SK-N-SH treated with all-trans-retinoic acid at 6 μM for 48 hours (cell line): ENCODE results near the gene CAPN13.

ENCODE experiments used
- ARNTL ChIP-seq: fragments of 450-650 bp; formaldehyde crosslinking; IDR thresholded peaks from 2 replicates; pipeline ENCODE4 v1.5.0; 2020; ENCODE audit warnings: low read depth, mild to moderate bottlenecking, moderate library complexity, borderline replicate concordance
- BACH2 ChIP-seq: fragments of 250-450 bp; sonication (Bioruptor Pico); IDR thresholded peaks from 2 replicates; pipeline ENCODE4 v1.9.0; 2021; ENCODE audit warnings: mild to moderate bottlenecking, borderline replicate concordance
- CSDC2 ChIP-seq: fragments of 250-450 bp; sonication (Bioruptor Pico); IDR thresholded peaks from 2 replicates; pipeline ENCODE4 v1.5.0; 2020; ENCODE audit warnings: mild to moderate bottlenecking, moderate library complexity
- CSRNP3 ChIP-seq: fragments of 250-450 bp; sonication (Bioruptor Pico); IDR thresholded peaks from 2 replicates; pipeline ENCODE4 v1.5.1; 2021; ENCODE audit warnings: mild to moderate bottlenecking, moderate library complexity
- ISL1 ChIP-seq: fragments of 250-450 bp; sonication (Bioruptor Pico); IDR thresholded peaks from 2 replicates; pipeline ENCODE4 v2.1.2; 2022; ENCODE audit warnings: mild to moderate bottlenecking, moderate library complexity
- PATZ1 ChIP-seq: fragments of 250-450 bp; sonication (Bioruptor Pico); IDR thresholded peaks from 2 replicates; pipeline ENCODE4 v1.8.0; 2020; ENCODE audit warnings: mild to moderate bottlenecking, moderate library complexity, borderline replicate concordance
- POU6F1 ChIP-seq: fragments of 250-450 bp; sonication (Bioruptor Pico); IDR thresholded peaks from 2 replicates; pipeline ENCODE4 v1.8.0; 2021; ENCODE audit warnings: low read depth, mild to moderate bottlenecking, moderate library complexity, borderline replicate concordance
- RARB ChIP-seq: fragments of 250-450 bp; sonication (Bioruptor Pico); IDR thresholded peaks from 2 replicates; pipeline ENCODE4 v1.8.0; 2021; ENCODE audit warnings: mild to moderate bottlenecking, moderate library complexity
- TCF4 ChIP-seq: fragments of 250-450 bp; sonication (Bioruptor Pico); IDR thresholded peaks from 2 replicates; pipeline ENCODE4 v1.8.0; 2021; ENCODE audit warnings: mild to moderate bottlenecking, moderate library complexity, borderline replicate concordance
- TSHZ2 ChIP-seq: fragments of 250-450 bp; sonication (Bioruptor Pico); IDR thresholded peaks from 2 replicates; pipeline ENCODE4 v1.5.0; 2020; ENCODE audit warnings: mild to moderate bottlenecking, moderate library complexity
- ZC3H10 ChIP-seq: fragments of 250-450 bp; sonication (Bioruptor Pico); IDR thresholded peaks from 2 replicates; pipeline ENCODE4 v1.5.1; 2021; ENCODE audit warnings: mild to moderate bottlenecking, moderate library complexity
- ZFP30 ChIP-seq: fragments of 450-650 bp; formaldehyde crosslinking; IDR thresholded peaks from 2 replicates; pipeline ENCODE4 v1.5.0; 2022; ENCODE audit warnings: mild to moderate bottlenecking, moderate library complexity
- ZNF565 ChIP-seq: fragments of 450-650 bp; formaldehyde crosslinking; conservative IDR thresholded peaks from 2 replicates; pipeline ENCODE4 v1.5.0; 2020; ENCODE audit warnings: low read depth, mild to moderate bottlenecking, moderate library complexity
- ZNF8 ChIP-seq: fragments of 450-650 bp; formaldehyde crosslinking; IDR thresholded peaks from 2 replicates; pipeline ENCODE4 v1.5.0; 2020; ENCODE audit warnings: mild to moderate bottlenecking, moderate library complexity

- TF ChIP-seq ZNF8 (CRISPR knock-in tag) (no peak), RARB (CRISPR knock-in tag) (no peak), ZFP30 (no peak), PATZ1 (CRISPR knock-in tag) (no peak), TCF4 (no peak), TSHZ2 (CRISPR knock-in tag) (no peak), ZC3H10 (CRISPR knock-in tag) (no peak), CSDC2 (CRISPR knock-in tag) (no peak), ISL1 (CRISPR knock-in tag) (no peak), ARNTL (CRISPR knock-in tag) (no peak), BACH2 (CRISPR knock-in tag) (no peak), POU6F1 (no peak), ZNF565 (CRISPR knock-in tag) (no peak), CSRNP3 (no peak)
Observed at GRCh38 chr2:30684996-30685395, 122.2 kb downstream of the CAPN13 start.
